Vagina (tissue), 2 donors: ENCODE measurements around the gene CLN6.

ENCODE experiments used
- POLR2A ChIP-seq, 2 donors: fragments of 450-650 bp; IDR thresholded peaks; one replicate each; pipeline ENCODE4 v1.6.1; 2017; ENCODE audit warnings: antibody characterized with exemption in 2 of 2, mild to moderate bottlenecking in 2 of 2, moderate library complexity in 2 of 2
- POLR2AphosphoS5 ChIP-seq, 2 donors: sonication (generic); formaldehyde crosslinking; IDR thresholded peaks; one replicate each; pipeline ENCODE4 v1.9.0; 2017; ENCODE audit warnings: antibody characterized with exemption in 2 of 2, mild to moderate bottlenecking in 2 of 2, low read depth in 1 of 2; ENCODE audit not compliant: insufficient read depth in 1 of 2
- TF ChIP-seq, protein P1 (sequence below), 3 experiments: fragments of 450-650 bp in 2 of 3; fragments of 200-600 bp in 1 of 3; sonication (generic) in 1 of 3; IDR thresholded peaks; one replicate each; pipeline ENCODE4 v1.5.1; 2017 to 2019; ENCODE audit warnings: antibody characterized with exemption in 3 of 3, mild to moderate bottlenecking in 2 of 3, moderate library complexity in 2 of 3

GRCh38 chr15:68277131-68277602, 47.6 kb upstream of the CLN6 start:
- TF ChIP-seq, protein P1, sequence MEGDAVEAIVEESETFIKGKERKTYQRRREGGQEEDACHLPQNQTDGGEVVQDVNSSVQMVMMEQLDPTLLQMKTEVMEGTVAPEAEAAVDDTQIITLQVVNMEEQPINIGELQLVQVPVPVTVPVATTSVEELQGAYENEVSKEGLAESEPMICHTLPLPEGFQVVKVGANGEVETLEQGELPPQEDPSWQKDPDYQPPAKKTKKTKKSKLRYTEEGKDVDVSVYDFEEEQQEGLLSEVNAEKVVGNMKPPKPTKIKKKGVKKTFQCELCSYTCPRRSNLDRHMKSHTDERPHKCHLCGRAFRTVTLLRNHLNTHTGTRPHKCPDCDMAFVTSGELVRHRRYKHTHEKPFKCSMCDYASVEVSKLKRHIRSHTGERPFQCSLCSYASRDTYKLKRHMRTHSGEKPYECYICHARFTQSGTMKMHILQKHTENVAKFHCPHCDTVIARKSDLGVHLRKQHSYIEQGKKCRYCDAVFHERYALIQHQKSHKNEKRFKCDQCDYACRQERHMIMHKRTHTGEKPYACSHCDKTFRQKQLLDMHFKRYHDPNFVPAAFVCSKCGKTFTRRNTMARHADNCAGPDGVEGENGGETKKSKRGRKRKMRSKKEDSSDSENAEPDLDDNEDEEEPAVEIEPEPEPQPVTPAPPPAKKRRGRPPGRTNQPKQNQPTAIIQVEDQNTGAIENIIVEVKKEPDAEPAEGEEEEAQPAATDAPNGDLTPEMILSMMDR (IDR thresholded peaks at IDR 0.05), result no peak
- no peak for TF ChIP-seq POLR2AphosphoS5 (IDR thresholded peaks at IDR 0.05; ENCODE audit: insufficient read depth in 1 of 2, low read depth in 1 of 2)
- no peak for TF ChIP-seq POLR2A (IDR thresholded peaks at IDR 0.05)
